ENCODE measurements around the gene FGA. TPM values are rescaled to one million over a fixed set of nuclear protein-coding genes. Genes with fewer than 3 reads are reported as not detected.

FGA gene
- polyA plus RNA-seq, 3 donors = 0.34 to 2.1 (median 0.85) TPM

DNA sequence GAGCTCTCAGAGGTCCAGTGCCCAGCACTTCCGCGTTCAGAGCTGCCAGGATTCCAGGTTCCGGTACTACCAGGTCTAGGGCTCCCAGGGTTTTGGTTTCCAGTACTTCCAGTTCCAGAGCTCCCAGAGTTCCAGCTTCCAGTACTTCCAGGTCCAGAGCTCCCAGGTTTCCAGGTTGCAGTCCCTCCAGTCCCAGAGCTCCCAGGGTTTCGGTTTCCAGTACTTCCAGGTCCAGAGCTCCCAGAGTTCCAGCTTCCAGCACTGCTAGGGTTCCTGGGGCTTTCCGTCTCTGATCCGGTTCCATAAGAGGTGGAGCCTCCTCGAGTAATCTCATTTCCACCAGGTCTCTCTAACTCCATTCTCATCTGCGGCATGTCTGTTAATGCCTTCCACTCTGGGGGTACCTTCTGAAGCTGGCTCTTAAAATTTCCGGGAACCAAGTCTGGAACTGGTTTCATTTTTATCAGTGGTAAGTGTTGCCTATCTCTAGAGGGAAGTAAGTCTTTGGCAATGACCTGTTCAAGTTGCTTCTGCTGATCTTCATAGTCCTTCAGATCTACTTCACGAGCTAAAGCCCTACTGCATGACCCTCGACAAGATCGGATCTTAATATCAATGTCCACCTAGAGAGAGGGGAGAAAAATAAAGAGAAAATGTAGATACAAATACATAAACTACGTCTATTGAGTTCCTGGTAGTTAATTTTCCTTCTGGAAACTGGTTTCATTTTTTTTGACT is 4.1 kb downstream of the FGA start:
- H3K27ac ChIP-seq (ENCODE audit: low read depth, low read length) = no peak overlapping the region
- 81 to 92% (median 88%) methylated on average over 13 of the region's 13 CpGs for WGBS, 3 donors

DNA sequence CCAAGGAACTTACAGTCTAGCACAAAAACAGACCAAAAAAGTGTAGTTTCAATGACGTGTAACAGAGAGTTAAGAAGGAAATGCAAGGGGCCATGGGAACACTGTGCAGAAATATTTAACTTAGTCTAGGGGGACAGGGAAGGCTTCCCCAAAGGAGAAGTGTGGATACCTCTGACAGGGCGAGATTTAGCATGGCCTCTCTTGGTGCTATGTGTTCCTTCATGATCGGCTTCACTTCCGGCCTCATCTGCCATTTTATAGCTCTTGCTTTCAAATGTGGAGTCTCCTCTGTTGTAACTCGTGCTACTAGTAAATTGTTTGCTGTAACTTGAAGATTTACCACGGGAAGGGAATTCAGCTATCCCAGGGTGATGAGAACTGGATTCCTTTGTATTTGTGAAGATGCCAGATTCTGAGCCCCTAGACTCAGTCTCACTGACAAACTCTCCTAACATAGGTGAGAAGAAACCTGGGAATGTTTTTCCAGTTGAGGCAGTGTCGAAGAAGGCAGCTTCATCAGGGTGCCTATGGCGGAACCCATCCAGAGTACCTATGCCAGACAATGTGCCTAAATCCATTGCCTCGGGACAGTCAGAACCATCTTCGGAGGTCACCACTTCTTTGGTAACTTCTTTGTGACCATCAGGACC is 5.0 kb downstream of the FGA start:
- H3K27ac ChIP-seq (ENCODE audit: low read depth, low read length) = no peak overlapping the region
- 83 to 90% (median 89%) methylated on average over 10 of the region's 10 CpGs for WGBS, 3 donors

DNA sequence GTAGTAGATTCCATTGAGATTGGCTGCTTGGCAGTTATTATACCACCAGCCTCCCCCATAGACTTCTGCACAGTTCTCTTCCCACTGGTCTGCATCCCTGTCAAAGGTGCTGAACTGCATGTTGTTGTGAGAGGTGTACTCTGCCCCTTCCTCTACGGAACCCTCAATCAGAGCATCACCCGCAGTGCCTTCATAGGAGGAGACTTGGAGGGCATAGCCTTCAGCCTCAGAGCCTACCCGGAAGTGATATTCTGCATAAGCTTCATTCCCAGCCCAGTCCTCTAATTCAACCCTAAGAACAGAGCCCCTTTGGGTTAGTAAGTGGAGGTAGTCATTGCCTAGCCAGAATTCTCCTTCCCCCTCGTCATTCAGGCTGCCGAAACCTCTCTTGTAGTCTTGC is 6.3 kb downstream of the FGA start:
- WGBS, 3 donors = 85 to 91% (median 91%) methylated on average over 5 of the region's 5 CpGs
- H3K27ac ChIP-seq (ENCODE audit: low read depth, low read length) = no peak overlapping the region

DNA sequence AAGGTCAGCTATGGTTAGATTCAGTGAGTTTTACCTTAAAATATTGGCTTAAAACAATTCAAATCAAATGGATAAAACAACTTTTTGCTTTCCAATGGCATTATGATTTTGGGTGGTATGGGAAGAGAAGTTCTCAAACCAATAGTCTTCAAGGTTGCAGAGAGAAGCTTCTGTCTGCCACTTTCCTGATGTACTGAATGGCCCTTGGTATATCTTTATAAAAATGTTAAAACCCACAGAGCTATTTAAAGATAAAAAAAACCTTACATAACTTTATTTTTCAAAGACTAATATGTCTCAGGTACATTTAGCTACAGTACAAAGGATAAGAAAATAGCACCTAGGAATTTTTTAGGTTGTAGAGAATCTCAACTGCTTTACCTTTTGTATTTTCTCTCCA is 6.9 kb downstream of the FGA start:
- H3K27ac ChIP-seq (ENCODE audit: low read depth, low read length) = no peak overlapping the region

DNA sequence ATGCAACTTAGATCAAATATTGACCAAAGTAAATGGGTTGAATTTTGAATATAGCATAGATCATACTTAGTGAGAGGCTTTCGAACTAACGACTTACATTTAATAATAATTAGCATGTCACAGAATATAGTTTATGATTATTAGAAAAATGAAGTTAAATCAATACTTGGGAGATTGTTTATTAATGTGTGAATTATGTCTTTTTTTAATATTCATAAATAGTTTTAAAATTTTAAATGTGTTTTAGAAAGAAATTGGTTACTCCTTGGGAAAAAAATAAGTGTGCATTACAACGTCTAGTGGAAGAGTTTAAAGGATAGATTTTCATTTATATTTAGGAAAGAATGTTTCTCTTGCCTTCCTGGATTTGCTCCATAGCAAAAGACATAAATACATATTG is 7.3 kb downstream of the FGA start:
- WGBS, 3 donors = 78 to 89% (median 86%) methylated on average over 3 of the region's 3 CpGs
- H3K27ac ChIP-seq (ENCODE audit: low read depth, low read length) = no peak overlapping the region

DNA sequence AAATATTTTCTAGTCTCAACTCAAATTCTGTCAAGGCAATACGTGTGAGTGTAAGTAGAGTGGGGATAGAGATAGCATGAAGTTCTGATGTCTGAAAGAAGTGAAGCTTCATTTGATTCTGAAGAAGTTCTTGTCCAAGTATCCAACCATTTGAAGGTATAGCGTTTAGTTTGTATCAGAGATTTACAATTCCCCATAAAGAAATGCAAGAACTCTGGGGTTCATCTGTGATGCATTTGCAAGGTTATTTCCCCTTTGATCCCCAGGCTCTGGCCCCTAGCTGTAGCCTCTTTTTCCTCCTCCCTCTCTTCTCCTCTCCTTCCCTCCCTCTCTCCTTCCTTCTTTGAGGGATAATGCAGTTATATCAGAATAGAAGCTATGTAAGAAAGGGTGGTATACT is 7.8 kb downstream of the FGA start:
- WGBS, 3 donors = 34 to 77% (median 62%) methylated on average over 2 of the region's 2 CpGs
- H3K27ac ChIP-seq (ENCODE audit: low read depth, low read length) = no peak overlapping the region

DNA sequence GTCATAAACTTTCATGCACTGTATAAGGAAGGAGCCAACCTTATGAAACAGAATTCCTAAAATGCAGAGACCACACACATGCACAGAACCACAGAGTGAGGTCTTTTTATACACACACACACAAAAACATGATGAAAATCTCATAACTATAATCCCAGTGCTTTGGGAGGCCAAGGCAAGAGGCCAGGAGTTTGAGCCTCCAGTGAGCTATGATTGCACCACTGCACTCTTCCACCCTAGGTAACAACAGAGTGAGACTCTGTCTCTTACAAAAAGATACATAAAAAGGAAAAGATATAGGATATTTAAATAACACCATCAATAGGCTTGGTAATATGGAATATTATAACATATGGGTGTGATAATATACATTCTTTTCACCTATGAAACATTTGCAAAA is 10.6 kb downstream of the FGA start:
- H3K27ac ChIP-seq (ENCODE audit: low read depth, low read length) = no peak overlapping the region

DNA sequence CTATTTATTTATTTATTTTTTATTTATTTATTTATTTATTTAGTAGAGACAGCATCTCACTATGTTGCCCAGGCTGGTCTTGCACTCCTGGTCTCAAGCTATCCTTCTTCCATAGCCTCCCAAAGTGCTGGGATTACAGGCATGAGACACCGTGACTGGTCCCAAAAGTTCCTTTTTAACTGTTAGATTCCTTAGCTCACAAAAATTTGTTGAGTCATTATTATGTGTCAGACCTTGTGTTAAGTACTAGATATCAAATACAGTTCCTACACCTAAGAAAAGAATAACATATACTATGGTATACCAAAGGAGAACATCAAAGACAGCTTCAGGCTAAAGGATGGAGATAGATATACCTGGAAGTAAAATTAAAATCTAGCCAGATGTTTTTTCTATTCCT is 11.6 kb downstream of the FGA start:
- H3K27ac ChIP-seq (ENCODE audit: low read depth, low read length) = no peak overlapping the region
- WGBS, 3 donors = 46 to 59% (median 57%) methylated on average over 1 of the region's 1 CpG

DNA sequence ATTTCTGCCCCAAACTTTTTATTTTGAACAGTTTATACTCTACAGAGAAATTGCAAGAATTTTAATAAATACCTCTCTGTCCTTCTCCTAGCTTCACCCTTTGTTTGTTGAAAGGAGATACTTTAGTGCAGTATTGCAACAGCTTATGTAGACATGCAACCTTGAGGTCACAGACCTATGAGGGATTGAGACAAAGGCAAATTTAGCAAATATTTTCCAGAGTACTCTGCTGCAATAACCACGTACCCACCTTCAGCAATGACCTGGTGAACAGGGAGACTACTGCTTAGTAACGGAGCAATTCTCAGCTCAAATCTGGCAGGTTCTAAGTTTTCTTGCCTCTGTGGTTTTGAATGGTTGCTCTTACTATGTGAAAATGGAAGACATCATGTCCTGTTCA is 13.2 kb downstream of the FGA start:
- 68 to 75% (median 74%) methylated on average over 2 of the region's 2 CpGs for WGBS, 3 donors
- H3K27ac ChIP-seq (ENCODE audit: low read depth, low read length) = no peak overlapping the region

DNA sequence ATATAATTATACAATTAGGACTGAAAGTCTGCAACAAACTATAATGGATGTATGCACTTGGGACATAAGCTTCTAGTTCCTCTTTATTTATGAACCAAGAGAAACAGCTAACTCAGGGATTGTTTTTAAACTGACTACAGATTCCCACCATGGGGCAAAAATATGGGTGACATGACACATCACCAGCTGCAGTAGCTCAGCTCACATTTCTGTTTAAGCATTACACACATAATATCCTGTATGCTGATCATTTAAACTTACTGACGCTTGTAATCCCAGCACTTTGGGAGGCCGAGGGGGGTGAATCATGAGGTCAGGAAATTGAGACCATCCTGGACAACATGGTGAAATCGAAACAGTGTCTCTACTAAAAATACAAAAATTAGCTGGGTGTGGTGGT is 16.2 kb downstream of the FGA start:
- WGBS, 3 donors = 73 to 84% (median 74%) methylated on average over 3 of the region's 3 CpGs
- H3K27ac ChIP-seq (ENCODE audit: low read depth, low read length) = no peak overlapping the region

DNA sequence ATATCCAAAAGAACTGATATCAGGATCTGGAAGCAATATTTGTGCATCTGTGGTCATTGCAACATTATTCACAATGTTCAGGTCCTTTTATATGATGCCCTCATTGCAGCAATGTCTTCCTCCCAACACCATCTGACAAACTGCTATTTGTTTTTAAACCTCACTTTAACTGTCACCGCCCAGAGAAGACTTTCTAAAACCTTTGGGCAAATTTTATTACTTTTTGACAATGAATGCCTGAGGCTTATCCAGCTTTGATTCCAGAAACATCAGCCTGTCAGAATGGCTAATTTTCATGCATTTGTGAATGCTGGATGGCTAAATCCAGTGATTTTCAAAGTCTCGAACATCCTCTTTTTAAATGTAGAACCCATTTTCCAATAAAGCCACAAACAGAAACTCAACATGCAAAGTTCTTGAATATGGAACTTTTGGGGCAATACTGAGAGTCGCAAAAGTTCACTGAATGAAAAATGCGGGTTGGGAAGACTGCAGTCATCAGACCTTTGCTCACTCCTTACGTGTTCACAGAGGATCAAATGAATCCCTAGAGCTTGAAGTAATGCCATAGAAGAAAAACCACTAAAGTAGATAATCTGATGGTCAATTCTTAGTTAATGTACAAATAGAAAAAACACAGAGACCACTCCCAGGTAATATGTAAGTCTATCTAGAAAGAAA is 17.2 kb downstream of the FGA start:
- 72 to 89% (median 79%) methylated on average over 5 of the region's 5 CpGs for WGBS, 3 donors

DNA sequence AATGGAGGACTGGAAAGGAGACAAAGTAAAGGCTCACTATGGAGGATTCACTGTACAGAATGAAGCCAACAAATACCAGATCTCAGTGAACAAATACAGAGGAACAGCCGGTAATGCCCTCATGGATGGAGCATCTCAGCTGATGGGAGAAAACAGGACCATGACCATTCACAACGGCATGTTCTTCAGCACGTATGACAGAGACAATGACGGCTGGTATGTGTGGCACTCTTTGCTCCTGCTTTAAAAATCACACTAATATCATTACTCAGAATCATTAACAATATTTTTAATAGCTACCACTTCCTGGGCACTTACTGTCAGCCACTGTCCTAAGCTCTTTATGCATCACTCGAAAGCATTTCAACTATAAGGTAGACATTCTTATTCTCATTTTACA is 21.0 kb downstream of the FGA start:
- 82 to 92% (median 89%) methylated on average over 5 of the region's 5 CpGs for WGBS, 3 donors
- no peak overlapping the region for H3K27ac ChIP-seq (ENCODE audit: low read depth, low read length)

More for the DNA sequence above, 17.2 kb downstream of the FGA start:
- H3K27ac ChIP-seq (ENCODE audit: low read depth, low read length) = no peak overlapping the region

DNA sequence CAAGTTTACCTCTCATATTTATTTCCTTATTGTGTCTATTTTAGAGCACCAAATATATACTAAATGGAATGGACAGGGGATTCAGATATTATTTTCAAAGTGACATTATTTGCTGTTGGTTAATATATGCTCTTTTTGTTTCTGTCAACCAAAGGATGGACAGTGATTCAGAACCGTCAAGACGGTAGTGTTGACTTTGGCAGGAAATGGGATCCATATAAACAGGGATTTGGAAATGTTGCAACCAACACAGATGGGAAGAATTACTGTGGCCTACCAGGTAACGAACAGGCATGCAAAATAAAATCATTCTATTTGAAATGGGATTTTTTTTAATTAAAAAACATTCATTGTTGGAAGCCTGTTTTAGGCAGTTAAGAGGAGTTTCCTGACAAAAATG is 21.5 kb downstream of the FGA start:
- no peak overlapping the region for H3K27ac ChIP-seq (ENCODE audit: low read depth, low read length)
- 42 to 48% (median 46%) methylated on average over 3 of the region's 3 CpGs for WGBS, 3 donors

DNA sequence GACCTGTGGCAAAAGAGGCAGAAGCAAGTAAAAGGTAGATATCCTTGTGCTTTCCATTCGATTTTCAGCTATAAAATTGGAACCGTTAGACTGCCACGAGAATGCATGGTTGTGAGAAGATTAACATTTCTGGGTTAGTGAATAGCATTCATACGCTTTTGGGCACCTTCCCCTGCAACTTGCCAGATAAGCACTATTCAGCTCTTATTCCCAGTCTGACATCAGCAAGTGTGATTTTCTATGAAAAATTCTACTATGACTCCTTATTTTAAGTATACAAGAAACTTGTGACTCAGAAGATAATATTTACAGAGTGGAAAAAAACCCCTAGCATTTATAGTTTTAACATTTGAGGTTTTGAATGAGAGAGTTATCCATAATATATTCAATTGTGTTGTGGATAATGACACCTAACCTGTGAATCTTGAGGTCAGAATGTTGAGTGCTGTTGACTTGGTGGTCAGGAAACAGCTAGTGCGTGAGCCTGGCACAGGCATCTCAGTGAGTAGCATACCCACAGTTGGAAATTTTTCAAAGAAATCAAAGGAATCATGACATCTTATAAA is 23.8 kb downstream of the FGA start:
- no peak overlapping the region for H3K27ac ChIP-seq (ENCODE audit: low read depth, low read length)
- WGBS, 3 donors = 80 to 82% (median 80%) methylated on average over 5 of the region's 5 CpGs

DNA sequence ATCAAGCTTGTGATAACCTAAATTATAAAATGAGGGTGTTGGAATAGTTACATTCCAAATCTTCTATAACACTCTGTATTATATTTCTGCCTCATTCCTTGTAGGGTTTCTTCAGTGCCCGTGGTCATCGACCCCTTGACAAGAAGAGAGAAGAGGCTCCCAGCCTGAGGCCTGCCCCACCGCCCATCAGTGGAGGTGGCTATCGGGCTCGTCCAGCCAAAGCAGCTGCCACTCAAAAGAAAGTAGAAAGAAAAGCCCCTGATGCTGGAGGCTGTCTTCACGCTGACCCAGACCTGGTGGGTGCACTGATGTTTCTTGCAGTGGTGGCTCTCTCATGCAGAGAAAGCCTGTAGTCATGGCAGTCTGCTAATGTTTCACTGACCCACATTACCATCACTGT is 24.8 kb downstream of the FGA start:
- no peak overlapping the region for H3K27ac ChIP-seq (ENCODE audit: low read depth, low read length)
- 89 to 94% (median 93%) methylated on average over 6 of the region's 6 CpGs for whole genome bisulfite sequencing, 3 donors

DNA sequence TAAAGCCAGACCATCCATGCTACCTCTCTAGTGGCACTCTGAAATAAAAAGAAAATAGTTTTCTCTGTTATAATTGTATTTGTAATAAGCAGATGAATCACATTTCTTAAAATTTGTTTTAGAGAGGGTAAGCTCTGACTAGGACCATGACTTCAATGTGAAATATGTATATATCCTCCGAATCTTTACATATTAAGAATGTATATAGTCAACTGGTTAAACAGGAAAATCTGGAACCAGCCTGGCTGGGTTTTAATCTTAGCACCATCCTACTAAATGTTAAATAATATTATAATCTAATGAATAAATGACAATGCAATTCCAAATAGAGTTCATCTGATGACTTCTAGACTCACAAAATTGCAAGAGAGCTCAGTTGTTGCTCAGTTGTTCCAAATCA is 26.2 kb downstream of the FGA start:
- 79 to 96% (median 92%) methylated on average over 1 of the region's 1 CpG for WGBS, 3 donors
- H3K27ac ChIP-seq (ENCODE audit: low read depth, low read length) = no peak overlapping the region

DNA sequence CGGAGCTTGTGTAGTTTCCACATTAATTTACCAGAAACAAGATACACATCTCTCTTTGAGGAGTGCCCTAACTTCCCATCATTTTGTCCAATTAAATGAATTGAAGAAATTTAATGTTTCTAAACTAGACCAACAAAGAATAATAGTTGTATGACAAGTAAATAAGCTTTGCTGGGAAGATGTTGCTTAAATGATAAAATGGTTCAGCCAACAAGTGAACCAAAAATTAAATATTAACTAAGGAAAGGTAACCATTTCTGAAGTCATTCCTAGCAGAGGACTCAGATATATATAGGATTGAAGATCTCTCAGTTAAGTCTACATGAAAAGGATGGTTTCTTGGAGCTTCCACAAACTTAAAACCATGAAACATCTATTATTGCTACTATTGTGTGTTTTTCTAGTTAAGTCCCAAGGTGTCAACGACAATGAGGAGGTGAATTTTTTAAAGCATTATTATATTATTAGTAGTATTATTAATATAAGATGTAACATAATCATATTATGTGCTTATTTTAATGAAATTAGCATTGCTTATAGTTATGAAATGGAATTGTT is 27.8 kb downstream of the FGA start, which contains the start of gene FGB:
TSS of gene FGB (plus strand) at position 315 of the 558 bp plus-strand sequence. CDS start at position 323, 8 bp downstream.
- no peak within 1 kb of the TSS for H3K27ac ChIP-seq (ENCODE audit: low read depth, low read length)
- WGBS, 3 donors = 73 to 80% (median 74%) methylated on average over 2 of the region's 2 CpGs

DNA sequence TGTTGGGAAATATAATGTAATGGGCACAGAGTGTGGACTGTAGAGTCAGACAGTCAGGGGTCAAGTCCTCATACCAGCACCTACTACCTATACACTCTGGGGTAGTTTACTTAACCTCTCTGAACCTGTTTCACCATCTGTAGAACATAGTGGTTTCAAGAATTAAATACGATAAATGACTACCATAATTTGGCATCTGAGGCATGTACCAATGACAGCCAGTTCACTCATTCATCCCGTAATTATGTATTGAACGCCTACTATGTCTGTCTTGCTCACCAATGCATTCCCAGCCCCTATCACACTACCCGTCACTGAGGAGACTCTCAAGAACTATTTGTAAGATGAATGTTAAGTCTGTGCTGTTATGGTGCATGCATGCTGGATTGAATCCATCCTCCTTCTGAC is 29.7 kb downstream of the FGA start:
- H3K27ac ChIP-seq (ENCODE audit: low read depth, low read length) = no peak overlapping the region
- 58 to 77% (median 70%) methylated on average over 4 of the region's 4 CpGs for WGBS, 3 donors

DNA sequence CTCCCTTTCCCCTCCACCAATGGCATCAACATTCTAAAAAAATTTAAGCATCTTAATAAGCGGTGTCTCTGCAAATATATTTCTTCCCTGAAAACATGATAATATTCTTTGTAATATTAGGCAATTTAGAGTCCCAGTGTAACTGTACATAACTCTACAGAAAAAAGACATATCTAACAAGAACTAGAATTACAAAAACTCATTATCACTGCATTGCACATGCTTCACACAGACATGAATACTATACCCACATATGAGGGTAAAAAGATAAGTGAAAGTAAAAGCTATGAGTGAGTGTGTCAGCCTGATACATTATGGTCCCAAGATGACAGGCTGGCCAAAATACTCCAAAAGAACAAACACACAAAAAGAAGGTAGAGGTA is 30.1 kb downstream of the FGA start:
- H3K27ac ChIP-seq (ENCODE audit: low read depth, low read length) = no peak overlapping the region
- WGBS, 3 donors = 88 to 96% (median 95%) methylated on average over 1 of the region's 1 CpG
